GM18861 (cell line): ENCODE measurements around the gene PRCC.

Experiments used
- ATAC-seq: cut with Tn5 transposase; IDR thresholded peaks from one replicate; pipeline ENCODE4 v1.9.1; 2021; ENCODE audit not compliant: unreplicated experiment

PRCC gene

DNA sequence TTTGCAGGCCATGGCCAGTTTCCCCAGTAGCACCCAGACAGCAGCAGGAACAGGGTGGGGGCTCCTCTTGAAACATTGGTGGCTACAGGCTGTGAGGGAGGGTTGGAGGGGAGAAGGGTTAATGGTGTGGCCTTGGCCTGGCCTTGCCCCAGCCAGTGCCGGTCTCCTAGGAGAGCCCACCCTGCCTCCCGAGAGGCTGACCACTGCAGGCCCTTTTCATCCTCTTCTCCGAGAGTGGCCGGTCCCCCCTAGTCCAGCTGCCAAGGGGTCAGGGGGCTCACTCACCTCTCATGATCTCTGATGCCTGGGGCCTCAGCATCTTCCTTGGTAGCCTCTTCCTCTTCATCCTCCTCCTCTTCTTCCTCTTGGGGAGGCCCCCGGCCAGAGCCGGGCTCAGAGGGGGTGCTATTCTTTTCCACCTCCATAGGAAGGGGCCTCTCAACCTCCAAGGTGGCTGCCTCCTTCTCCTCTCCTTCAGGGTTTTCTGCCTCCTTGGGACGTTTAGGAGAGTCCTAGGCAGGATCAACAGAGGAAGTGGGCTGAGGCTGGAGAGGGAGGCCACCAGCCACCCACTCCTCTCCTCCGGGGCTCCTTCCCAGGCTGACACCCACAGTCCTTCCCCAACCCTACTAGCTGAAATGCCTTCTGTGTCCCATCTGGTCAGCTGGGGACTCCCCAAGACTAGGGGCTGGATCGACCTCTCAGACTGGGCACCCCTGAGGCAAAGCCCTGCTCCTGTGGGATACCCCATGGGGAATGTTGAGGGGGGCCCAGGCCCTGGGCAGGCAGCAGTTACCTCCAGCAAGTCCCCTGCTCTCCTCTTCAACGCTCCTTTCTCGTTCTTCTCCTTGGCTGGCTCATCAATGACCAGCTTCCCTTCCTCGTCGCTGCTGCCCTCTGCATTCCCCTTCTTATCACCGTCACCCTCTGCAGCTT, 23.7 kb upstream of the PRCC start:
- no peak for ATAC-seq

DNA sequence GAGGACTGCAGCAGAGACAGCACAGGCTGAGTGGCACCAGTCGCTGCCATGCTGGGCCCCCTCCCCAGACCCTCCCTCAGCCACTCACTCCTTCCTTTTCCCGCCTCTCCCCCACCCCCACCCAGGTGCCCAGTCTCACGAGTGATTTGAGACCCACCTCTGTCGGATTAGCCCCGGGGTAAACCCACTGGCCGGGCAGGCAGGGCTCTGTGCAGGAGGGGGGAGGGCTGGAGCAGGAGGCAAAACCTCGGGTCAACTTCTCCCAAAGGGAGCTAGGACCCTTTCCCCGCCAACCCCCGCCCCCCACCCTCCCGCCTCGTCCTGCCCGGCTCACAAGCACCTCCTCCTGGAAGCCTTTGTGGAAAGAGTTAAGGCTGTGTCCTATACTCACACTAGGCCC, 23.0 kb upstream of the PRCC start:
- no peak for ATAC-seq

DNA sequence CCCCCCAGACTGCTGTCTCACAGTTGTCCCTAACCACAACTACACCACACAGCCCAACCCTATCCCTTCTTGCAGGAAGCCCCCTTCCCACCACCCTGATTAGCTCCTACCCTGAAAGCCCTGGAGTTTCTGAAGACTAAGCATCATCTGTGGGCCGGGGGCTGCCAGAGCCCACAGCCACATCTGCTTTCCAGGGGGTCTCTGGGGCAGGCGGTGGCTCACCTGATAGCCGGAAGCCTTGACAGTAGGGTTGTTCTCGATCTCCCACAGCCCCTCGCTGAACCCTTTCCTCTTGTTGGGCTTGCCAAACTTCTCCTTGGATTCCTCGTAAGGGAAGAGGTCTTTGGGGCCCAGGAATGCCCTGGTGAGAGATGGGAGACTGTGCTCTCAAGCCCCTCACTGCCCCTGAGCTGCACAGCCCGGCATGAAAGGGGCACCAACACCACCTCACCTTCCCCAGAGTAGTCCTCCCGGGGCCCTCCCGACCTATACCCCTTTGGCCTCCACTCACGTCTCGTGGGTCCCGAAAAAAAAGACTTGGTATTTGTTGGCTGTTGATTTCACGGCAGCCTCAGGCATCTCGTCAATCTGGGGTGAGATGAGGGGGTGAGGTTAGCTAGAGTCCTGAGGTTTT, 22.4 kb upstream of the PRCC start:
- no peak for ATAC-seq

GRCh38 chr1:156745881-156746280, 21.5 kb upstream of the PRCC start:
- ATAC-seq, result no peak

- ATAC-seq, result no peak
These were observed 21.0 kb upstream of the PRCC start for GRCh38 chr1:156746406-156746727.

- no peak for ATAC-seq
These were observed 20.4 kb upstream of the PRCC start for GRCh38 chr1:156746728-156747631.

DNA sequence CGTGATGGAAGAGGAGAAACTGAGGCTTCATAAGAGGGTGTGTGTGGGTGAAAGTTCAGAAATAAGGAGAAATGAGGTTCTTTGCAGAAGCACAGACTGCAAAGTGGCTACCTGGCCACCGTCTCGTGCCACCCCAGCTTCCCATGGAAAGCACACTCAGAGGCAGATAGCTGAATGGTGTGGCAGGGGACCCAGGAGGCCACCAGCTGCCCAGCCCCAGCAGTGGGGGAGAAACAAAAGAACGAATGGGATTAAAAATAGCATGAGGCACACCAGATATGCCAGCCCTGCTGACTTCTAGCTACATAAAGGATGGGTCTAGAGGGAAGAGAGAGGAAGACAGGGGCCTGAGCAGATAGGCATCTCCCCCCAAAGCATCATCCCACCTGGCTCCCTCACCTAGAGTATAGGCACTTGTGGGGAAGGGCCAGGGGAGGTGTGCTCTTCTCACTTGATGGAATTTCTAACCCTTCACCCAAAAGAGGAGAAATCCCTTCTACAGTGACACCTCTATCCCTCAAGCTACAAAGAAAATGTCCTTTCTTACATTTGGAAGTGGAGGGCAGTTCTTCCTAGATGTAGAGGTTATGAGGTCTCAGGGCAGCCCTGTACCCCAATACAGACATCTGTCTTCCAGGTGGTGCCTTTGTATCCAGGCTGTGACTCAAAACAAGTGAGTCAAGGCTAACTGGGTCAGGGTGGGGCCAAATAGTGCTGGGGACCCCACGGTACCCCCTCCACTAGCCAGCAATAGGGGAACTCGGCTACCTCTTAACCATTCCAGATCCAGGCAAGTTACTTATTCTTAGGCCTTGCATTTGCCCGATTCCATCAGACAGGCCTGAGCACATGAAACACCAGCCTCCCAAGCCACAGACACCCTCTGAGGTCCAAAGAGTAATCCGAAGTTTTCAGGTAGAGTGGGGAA, 19.3 kb upstream of the PRCC start:
- ATAC-seq, result no peak

- no peak for ATAC-seq
These were observed 18.5 kb upstream of the PRCC start for GRCh38 chr1:156748670-156749418.

DNA sequence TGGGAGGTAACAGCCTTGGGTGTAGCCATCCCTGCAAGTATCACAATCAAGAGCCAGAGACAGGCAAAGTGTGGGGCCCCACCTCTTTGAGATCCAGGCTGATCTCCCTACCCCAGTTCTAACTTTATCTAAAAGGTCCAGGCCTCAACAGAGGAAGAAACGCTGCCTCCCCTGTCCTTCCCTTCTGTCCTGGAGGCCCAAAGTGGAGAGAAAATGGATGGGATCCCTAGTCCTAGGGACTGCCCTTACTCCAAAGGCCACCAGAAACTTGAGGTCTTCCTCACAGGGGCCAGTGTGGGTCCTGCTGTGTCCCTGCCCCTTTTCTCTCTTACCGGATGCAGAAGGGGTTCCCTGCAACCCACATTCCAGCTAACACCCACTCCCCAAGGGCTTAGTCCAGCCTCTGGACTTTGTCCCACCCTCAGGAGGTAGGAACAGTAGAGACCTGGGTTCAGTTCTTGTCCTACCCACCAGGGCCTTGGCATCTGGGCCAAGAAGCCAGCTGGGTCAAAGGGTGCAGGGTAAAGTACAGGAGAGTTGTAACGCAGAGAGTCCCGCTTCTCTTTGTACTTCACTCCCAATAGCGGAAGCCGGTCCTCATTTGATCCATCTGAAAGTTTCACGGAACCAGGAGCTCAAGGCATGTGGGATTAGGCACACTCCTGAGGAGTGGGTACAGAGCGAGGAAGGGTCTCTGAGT, 17.8 kb upstream of the PRCC start:
- no peak for ATAC-seq

DNA sequence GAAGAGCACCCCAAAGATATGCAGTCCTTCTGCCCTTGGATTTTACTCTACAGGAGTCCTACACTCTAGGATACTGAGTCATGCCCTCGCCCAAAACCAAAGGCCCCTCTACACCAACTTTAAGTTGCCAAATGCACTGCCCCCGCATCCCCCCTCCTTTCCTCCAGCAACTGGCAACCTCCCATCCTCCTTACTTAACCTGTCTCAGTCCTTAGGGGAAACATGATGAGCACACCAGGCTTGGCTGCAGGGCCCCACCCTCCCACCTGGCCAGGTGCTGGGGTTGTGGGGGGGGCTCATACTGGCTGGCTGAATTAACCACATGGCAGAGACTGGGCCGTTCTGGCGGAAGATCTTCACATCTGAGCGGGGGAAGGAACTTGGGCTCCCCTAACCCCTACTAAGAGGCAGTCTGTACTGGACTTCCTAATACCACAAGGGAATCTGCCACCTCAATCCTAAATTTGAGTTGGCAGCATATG, 17.1 kb upstream of the PRCC start:
- no peak for ATAC-seq

DNA sequence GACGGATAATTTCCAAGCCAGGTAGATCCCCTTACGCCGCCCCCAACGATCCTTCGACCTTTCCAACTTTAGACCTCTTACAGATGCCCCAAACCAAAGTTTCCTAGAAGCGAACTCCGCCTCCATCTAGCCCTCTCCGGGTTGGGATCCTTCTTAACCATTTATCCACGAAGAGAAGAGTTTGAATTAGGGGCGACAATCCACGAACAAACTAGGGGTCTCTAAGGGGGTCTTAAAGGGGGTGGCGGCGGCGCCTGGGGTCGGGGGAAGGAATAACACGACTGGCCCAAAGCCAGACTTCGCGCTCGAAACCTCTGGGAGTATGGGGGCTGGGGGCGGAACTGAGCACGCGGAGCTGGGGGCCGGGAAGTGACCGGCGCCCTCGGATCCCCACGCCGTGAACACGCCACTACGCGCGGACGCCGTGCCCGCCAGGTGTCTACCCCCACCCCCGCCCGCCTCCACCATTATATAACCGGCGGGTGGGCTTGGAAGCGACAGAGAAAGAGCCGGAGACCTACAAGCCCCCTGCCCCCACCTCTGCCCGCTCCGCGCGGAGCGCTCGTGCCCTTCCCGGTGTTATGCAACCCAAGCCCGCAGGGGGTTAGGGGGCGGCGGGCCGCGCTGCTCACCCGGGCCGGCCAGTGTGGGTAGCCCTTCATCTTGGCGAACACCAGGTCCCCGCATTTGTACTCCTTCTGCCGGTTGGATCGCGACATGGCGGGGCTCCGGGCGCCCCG, 16.5 kb upstream of the PRCC start:
- ATAC-seq, result no peak

DNA sequence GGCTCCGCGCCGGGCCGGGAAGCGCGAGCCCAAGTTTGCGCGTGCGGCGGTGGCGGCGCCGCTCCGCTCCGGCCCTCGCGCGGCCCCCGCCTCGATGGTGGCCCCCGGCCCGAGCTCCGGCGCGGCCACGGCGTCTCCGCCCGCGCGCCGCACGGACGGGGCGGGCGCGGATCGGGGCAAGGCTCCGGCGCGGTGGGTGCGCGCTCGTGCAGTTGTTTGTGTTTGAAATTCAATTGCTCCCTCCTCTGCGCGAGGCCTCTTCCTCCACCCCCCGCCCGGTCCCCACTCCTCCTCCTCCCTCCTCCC, 15.9 kb upstream of the PRCC start, which contains the start of gene HDGF:
Gene HDGF, minus strand, starts transcription at position 225 of the 306 bp plus-strand sequence. CDS start 246 bp downstream, outside the sequence.
- ATAC-seq, result no peak

DNA sequence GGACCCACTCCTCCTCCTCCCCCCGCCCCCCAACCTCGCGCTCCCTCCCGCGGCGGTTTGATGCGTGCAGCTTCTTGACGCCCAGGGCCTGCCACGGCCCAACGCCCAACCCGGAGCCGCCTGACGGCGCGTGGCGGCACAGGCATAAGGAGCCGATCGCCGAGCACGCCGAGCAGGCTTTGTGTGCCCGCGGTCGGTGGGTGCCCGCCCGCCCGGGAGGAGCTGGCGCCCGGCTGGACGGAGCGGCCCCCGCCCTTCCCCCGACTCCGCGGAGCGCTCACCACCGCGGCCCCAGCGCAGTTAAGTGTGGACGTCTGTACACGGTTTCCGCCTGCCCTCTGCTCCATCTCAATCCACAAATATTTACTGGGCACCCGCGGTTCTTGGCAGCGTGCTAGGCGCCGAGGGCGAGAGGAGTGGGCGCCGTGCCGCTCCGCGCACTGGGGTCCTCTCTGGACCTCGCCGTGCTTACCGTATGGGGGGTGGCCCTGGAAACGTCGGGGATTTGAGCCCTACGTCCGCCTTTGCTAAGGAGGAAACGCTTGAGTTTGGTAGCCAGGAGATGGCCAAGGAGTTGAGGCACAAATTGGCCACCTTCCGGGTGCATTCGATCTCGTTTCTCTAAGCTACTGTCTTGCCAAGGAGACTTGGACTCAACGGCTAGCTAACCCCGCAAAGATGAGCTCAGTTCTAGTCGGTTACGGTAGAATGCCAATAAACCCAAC, 15.4 kb upstream of the PRCC start:
- peak; percentile 65 for ATAC-seq

DNA sequence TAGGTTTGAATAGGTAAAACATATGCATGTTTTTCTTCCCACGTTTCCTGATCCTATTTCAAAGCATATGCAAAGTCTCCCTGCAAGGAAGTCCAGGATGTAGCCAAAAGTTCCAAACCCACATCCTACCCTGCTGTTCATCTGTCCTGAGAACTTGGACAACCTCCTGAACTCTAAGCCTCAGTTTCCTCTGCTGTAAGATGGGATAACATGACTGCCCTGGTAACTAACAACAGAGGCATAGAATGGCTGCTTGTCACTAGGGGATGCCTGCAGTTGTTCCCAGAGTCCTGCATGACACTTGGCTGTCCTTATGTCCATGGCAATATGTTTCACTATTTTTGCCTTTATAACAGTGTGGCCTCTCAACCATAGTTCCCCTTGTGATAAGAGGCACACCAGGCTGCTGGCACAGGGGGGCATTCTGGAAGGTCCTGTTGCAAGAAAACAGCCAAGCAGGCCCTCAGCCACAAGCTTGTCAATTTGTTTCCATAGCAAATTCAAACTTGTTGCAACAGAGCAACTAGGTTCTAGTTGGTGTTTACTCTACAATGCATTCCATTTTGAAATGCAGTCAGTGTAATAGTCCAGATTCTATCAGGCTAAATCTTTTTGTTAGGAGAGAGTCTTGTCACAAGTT, 14.4 kb upstream of the PRCC start:
- no peak for ATAC-seq

- no peak for ATAC-seq
These were observed 13.1 kb upstream of the PRCC start for GRCh38 chr1:156754219-156754618.

DNA sequence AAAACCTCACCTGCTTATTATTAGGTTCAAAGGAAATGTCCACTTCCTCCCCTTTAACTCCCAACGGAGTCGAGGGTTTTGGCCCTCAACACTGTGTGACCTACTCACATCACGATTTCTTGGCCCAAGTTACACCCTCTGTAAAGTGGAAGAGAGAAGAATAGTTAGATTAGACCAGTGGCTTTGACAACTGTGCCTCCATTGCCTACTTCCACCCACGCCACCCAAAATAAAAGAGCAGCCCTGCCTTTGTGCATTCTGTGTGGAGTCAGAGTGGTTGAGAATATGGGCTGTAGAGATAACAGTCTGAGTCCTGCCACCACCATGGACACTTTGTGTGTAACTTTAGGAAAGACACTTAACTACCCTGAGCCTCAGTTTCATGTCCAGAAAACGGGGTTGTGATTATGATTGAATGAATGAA, 11.8 kb upstream of the PRCC start:
- ATAC-seq, result no peak

DNA sequence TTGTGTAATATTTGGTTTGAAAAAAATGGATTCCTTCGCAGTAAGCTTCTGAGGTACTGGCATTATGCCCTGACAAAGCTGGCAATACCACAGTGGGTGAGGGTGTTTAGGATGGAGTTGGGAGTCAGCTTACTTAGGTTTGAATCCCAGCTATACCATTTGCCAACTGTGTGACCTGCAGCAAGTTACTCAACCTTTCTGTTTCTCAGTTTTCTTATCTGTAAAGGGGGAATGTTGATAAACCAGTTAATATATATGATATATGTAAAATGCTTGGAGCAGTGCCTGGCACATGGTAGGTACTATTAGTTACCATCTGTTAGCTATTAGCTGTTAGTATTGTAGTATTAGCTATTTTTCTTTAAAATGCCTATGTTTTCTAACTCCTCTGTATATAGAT, 11.0 kb upstream of the PRCC start:
- no peak for ATAC-seq
